Fibroblast of gingiva (primary cell): Measurements from ENCODE around the gene ACSL5.

Experiments
- DNase-seq: peaks from one replicate; pipeline ENCODE4 v3.0.0-alpha.2; 2011; ENCODE audit warnings: low read depth

Gene ACSL5

GRCh38 chr10:112373912-112374338 lies at the start of gene ACSL5:
Gene ACSL5 (plus strand): TSS chr10:112374116. CDS start chr10:112394947, 20,831 bp downstream.
- DNase-seq: no peak

GRCh38 chr10:112327678-112328077 lies 46.2 kb upstream of the ACSL5 start:
- no peak for DNase-seq

- DNase-seq: no peak
Measured at GRCh38 chr10:112330162-112330561, 43.8 kb upstream of the ACSL5 start.

GRCh38 chr10:112330607-112331160 lies 43.2 kb upstream of the ACSL5 start:
- DNase-seq: no peak

GRCh38 chr10:112332022-112332421 lies 41.9 kb upstream of the ACSL5 start:
- DNase-seq: no peak

- no peak for DNase-seq
Measured at GRCh38 chr10:112332509-112333228, 41.2 kb upstream of the ACSL5 start.

- DNase-seq: no peak
Measured at GRCh38 chr10:112333452-112333851, 40.5 kb upstream of the ACSL5 start.

- DNase-seq: no peak
Measured at GRCh38 chr10:112335111-112335867, 38.6 kb upstream of the ACSL5 start.

GRCh38 chr10:112335868-112336265 lies 38.0 kb upstream of the ACSL5 start:
- no peak for DNase-seq

GRCh38 chr10:112336556-112337201 lies 37.2 kb upstream of the ACSL5 start:
- no peak for DNase-seq

- no peak for DNase-seq
Measured at GRCh38 chr10:112338957-112339356, 35.0 kb upstream of the ACSL5 start.

GRCh38 chr10:112340601-112341000 lies 33.3 kb upstream of the ACSL5 start:
- DNase-seq: no peak

- DNase-seq: no peak
Measured at GRCh38 chr10:112343056-112343806, 30.7 kb upstream of the ACSL5 start.

- no peak for DNase-seq
Measured at GRCh38 chr10:112344261-112344660, 29.7 kb upstream of the ACSL5 start.

GRCh38 chr10:112345202-112345601 lies 28.7 kb upstream of the ACSL5 start:
- no peak for DNase-seq

- no peak for DNase-seq
Measured at GRCh38 chr10:112345743-112346142, 28.2 kb upstream of the ACSL5 start.

- no peak for DNase-seq
Measured at GRCh38 chr10:112346774-112347173, 27.1 kb upstream of the ACSL5 start.

- no peak for DNase-seq
Measured at GRCh38 chr10:112347709-112348671, 25.9 kb upstream of the ACSL5 start.

GRCh38 chr10:112348759-112349158 lies 25.2 kb upstream of the ACSL5 start:
- no peak for DNase-seq

GRCh38 chr10:112349521-112350085 lies 24.3 kb upstream of the ACSL5 start:
- no peak for DNase-seq
